ENCODE data around the gene ABCG1.

Gene ABCG1

DNA sequence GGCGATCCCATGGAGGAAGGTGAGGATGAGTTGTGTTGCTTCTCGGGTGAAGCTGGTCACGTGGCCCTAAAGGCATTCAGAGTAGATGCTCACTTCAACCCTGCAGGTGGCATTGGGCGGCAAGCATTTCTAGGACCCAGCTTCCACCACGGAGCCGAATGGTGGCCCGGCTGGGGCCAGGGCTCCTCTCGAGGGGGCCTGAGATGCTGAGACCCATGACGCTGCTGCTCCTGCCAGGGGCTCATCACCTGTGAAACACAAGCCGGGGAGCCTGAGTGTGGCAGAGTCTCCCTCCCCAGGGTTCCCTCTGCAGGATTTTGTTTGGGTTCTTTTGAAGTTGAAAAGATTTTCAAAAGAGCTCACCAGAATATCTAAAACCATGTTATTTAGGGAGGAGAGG, 41.2 kb downstream of the ABCG1 start:
- TF ChIP-seq ZFX (IDR thresholded peaks at IDR 0.05; ENCODE audit: borderline replicate concordance), result no peak
- TF ChIP-seq, protein P1, sequence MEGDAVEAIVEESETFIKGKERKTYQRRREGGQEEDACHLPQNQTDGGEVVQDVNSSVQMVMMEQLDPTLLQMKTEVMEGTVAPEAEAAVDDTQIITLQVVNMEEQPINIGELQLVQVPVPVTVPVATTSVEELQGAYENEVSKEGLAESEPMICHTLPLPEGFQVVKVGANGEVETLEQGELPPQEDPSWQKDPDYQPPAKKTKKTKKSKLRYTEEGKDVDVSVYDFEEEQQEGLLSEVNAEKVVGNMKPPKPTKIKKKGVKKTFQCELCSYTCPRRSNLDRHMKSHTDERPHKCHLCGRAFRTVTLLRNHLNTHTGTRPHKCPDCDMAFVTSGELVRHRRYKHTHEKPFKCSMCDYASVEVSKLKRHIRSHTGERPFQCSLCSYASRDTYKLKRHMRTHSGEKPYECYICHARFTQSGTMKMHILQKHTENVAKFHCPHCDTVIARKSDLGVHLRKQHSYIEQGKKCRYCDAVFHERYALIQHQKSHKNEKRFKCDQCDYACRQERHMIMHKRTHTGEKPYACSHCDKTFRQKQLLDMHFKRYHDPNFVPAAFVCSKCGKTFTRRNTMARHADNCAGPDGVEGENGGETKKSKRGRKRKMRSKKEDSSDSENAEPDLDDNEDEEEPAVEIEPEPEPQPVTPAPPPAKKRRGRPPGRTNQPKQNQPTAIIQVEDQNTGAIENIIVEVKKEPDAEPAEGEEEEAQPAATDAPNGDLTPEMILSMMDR (IDR thresholded peaks at IDR 0.05), result no peak
- H3K27ac ChIP-seq, result no peak overlapping the region

DNA sequence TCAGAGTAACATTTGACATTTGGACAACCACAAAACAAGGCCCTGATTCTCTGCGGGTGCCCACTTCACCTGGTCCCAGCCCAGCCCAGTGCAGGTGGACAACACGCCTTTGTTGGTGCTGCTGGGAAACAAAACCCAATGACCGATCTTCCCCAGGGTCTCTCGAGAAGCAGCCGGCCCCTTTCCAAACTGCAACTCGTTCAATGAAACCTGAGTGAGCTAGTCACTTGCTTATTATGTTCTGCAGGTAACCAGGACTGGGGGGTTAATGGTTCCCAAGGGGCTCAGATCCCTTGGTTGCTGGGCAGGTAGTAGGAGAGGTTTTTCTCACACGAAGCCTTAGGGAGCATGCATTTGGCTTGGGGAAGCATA, 42.9 kb downstream of the ABCG1 start:
- H3K27ac ChIP-seq, result no peak overlapping the region
- TF ChIP-seq, protein P1 (IDR thresholded peaks at IDR 0.05), result no peak
- TF ChIP-seq ZFX (IDR thresholded peaks at IDR 0.05; ENCODE audit: borderline replicate concordance), result no peak

DNA sequence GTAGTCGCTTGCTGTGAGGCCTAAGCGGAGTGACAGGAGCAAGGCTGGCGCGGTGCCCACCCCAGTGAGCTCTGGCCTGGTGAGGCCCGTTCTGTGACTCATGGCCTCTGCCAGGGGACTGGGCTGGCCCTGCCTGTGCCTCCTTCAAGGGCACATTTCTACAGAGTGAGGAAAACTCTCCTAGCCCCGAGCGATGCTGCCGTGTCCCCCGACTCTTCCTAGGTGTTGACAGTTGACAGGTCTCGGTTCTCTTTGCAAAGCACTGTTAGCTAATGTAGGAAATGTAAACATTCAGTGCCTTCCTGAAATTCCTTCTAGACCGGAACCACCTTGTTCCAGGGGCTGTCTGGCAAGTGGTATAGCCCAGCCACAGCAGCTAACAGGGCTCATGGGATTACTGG, 43.9 kb downstream of the ABCG1 start:
- H3K27ac ChIP-seq, result no peak overlapping the region
- TF ChIP-seq ZFX (IDR thresholded peaks at IDR 0.05; ENCODE audit: borderline replicate concordance), result no peak
- TF ChIP-seq, protein P1 (IDR thresholded peaks at IDR 0.05), result no peak

DNA sequence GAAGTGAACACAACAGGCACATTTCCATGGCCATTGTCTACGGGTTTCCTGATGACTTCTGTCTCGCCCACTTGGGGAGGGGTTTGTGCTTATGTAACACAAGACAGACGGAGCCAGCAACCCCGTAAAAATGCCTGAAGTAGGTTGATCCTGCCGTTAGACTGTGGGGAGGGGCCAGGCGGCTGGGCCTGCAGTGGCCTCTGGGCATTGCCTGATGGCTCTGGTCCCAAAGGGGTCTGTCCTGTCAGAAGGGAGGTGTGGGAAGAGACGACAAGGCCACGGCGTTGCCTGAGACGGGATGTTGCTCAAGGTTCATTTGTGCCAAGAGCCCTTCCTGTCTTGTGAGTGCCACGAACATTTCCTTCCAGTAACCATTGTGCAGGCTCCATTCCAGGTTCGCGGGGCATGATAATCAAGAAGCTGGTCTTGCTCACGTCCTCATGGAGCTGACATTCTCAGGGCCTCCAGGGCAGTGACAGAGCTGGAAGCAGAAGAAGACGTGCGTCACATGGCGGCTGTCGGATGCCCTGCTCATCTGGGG, 44.7 kb downstream of the ABCG1 start:
- TF ChIP-seq, protein P1 (IDR thresholded peaks at IDR 0.05), result no peak
- TF ChIP-seq ZFX (IDR thresholded peaks at IDR 0.05; ENCODE audit: borderline replicate concordance), result no peak
- H3K27ac ChIP-seq, result no peak overlapping the region

DNA sequence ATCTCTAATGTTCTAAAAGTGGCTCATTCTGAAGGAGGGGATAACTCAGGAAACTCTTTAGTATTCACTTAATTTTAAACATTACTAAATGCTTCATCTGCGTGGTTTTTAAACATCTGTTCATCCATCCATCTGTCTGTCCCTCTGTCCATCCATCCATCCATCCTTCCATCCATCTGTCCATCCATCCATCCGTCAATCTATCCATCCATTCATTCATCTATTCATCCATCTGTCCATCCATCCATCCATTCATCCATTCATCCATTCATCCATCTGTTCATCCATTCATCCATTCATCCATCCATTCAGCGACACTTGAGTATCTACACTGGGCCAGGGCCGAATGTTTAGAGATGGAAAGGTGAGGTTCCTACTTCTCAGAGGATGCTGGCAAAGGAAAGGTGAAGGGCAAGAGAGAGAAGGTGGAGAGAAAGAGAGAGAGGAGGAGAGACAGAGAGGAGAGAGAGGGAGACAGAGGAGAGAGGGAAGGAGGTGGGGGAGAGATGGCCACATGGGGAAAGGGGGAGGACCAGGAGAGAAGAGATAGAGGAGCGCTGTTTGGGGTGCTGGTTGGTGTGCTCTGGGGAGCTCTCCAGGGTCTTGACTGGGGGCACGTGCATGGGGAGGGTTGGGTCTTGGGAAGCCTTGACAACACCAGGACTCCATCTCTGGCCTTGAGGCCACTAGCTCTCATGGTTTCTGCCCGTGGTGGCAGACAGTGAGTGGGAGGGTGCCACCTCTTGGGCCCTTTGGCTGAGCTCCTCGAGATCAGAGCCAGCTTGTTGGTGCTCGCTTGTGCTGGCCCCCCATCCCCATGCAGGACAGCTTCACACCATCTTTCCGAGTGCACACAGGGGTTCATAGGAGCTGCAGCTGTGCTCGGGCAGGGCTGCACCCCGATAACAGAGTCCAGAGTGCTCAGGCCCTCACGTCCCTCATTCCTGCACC, 45.6 kb downstream of the ABCG1 start:
- no peak overlapping the region for H3K27ac ChIP-seq
- TF ChIP-seq, protein P1 (IDR thresholded peaks at IDR 0.05), result no peak
- TF ChIP-seq ZFX (IDR thresholded peaks at IDR 0.05; ENCODE audit: borderline replicate concordance), result no peak

DNA sequence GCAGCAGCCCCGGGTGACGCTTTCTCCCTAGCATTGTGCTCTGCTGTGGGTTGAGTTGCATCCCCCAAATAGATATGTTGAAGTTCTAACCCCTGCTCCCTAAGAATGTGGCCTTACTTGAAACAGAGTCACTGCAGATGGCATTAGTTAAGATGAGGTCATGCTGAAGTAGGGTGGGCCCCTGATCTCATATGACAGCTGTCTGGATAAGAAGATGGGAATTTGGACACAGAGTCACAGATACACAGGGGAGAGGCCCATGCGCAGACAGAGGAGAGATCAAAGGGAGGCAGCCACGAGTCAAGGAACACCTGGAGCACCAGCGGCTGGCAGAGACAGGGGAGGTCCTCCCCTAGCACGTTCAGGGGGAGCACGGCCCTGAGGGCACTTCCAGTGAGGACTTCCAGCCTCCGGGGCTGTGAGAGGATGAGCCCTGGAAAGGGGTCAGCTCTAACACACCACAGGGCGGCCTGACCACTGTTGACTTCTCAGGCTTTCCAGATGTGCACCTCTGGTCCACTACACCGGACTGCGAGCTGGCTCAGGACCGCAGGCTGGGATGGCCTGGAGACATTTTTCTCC, 46.4 kb downstream of the ABCG1 start:
- no peak overlapping the region for H3K27ac ChIP-seq
- TF ChIP-seq, protein P1 (IDR thresholded peaks at IDR 0.05), result no peak
- TF ChIP-seq ZFX (IDR thresholded peaks at IDR 0.05; ENCODE audit: borderline replicate concordance), result no peak
